ENCODE data around the gene TPPP2.

DNA sequence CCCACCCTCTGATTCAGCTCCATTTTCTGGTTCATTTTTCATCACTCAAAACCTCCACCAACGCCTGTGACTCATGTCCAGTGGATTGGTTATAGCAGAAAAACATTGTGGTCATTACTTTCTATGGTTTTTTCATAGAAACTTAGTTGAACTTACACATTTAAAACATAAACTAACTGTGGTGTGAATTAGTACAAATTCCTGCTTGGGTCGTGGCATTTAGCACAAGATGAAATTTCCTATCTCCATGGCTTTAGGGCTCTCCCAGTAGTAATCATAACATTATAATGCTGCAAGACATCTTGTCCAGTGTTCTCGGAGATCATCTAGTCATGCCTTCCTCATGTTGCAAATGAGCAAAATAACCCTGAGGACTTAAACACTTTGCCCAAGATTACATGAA is 19.3 kb downstream of the TPPP2 start:
- TF ChIP-seq CTCF (conservative IDR thresholded peaks at IDR 0.05; ENCODE audit: low read depth, low read length): no peak
- TF ChIP-seq EZH2 (IDR thresholded peaks at IDR 0.05; ENCODE audit: low read length, unreplicated experiment): no peak
